RWPE2 (cell line): ENCODE results near the gene PHIP.

ENCODE experiments used
- ATAC-seq: fragments of 200-7000 bp; cut with Tn5 transposase; 3 replicates; pipeline ENCODE4 v1.9.1; 2021; ENCODE audit warnings: low read depth
- DNase-seq: peaks from one replicate; pipeline ENCODE4 v3.0.0-alpha.2; 2020; ENCODE audit warnings: low spot score
- H3K27ac ChIP-seq: fragments of 450-650 bp; 2 replicates; pipeline ENCODE4 v1.5.1; 2017; ENCODE audit warnings: mild to moderate bottlenecking; ENCODE audit not compliant: poor library complexity, severe bottlenecking
- H3K27me3 ChIP-seq: fragments of 250-450 bp; sonication (Bioruptor Pico); 2 replicates; pipeline ENCODE4 v1.5.1; 2021; ENCODE audit warnings: mild to moderate bottlenecking, moderate library complexity; ENCODE audit not compliant: insufficient read depth, poor library complexity, severe bottlenecking
- H3K36me3 ChIP-seq: fragments of 250-450 bp; sonication (Bioruptor Pico); 2 replicates; pipeline ENCODE4 v1.5.1; 2020; ENCODE audit warnings: low read depth, mild to moderate bottlenecking, moderate library complexity
- H3K4me1 ChIP-seq: fragments of 250-450 bp; sonication (Bioruptor Pico); 2 replicates; pipeline ENCODE4 v1.5.1; 2021; ENCODE audit warnings: mild to moderate bottlenecking, moderate library complexity; ENCODE audit not compliant: insufficient read depth, poor library complexity, severe bottlenecking
- H3K4me3 ChIP-seq: fragments of 250-450 bp; sonication (Bioruptor Pico); 2 replicates; pipeline ENCODE4 v1.5.1; 2021; ENCODE audit warnings: mild to moderate bottlenecking, moderate library complexity; ENCODE audit not compliant: severe bottlenecking
- H3K9me3 ChIP-seq: fragments of 250-450 bp; sonication (Bioruptor Pico); 2 replicates; pipeline ENCODE4 v1.5.1; 2021; ENCODE audit warnings: mild to moderate bottlenecking, moderate library complexity; ENCODE audit not compliant: severe bottlenecking
- CTCF ChIP-seq: fragments of 450-650 bp; IDR thresholded peaks from one replicate; pipeline ENCODE4 v1.5.1; 2017; ENCODE audit warnings: mild to moderate bottlenecking, moderate library complexity; ENCODE audit not compliant: poor library complexity, severe bottlenecking

Gene PHIP

GRCh38 chr6:79030511-79030910, 47.5 kb downstream of the PHIP start:
- Histone ChIP-seq H3K4me3 (no peak overlapping the region), H3K27ac (no peak overlapping the region), H3K27me3 (no peaks in the 10 kb centered on the region), H3K4me1 (no peaks in the 10 kb centered on the region), H3K36me3 (peaks cover 32% of the 10 kb centered on the region), H3K9me3 (no peaks in the 10 kb centered on the region)
- DNase-seq (no peak), ATAC-seq (no peak)
- no peak for TF ChIP-seq CTCF

- no peak for ATAC-seq
- Histone ChIP-seq H3K27ac (no peak overlapping the region), H3K36me3 (peaks cover 35% of the 10 kb centered on the region), H3K9me3 (no peaks in the 10 kb centered on the region), H3K27me3 (no peaks in the 10 kb centered on the region), H3K4me1 (no peaks in the 10 kb centered on the region), H3K4me3 (no peak overlapping the region)
- no peak for TF ChIP-seq CTCF
- no peak for DNase-seq
These were observed 48.0 kb downstream of the PHIP start for GRCh38 chr6:79030023-79030422.

- Histone ChIP-seq H3K4me3 (no peak overlapping the region), H3K36me3 (peaks cover 47% of the 10 kb centered on the region), H3K27me3 (no peaks in the 10 kb centered on the region), H3K27ac (no peak overlapping the region), H3K4me1 (no peaks in the 10 kb centered on the region), H3K9me3 (no peaks in the 10 kb centered on the region)
- DNase-seq (no peak), ATAC-seq (no peak)
- TF ChIP-seq CTCF, result no peak
These were observed 49.3 kb downstream of the PHIP start for GRCh38 chr6:79028641-79029314.

- Histone ChIP-seq H3K4me1 (no peaks in the 10 kb centered on the region), H3K27ac (no peak overlapping the region), H3K27me3 (no peaks in the 10 kb centered on the region), H3K4me3 (no peak overlapping the region), H3K9me3 (no peaks in the 10 kb centered on the region), H3K36me3 (peaks cover 74% of the 10 kb centered on the region)
- DNase-seq (no peak), ATAC-seq (no peak)
- no peak for TF ChIP-seq CTCF
These were observed 66.1 kb downstream of the PHIP start for GRCh38 chr6:79011940-79012339.

- peaks cover 67% of the 10 kb centered on the region for H3K36me3 ChIP-seq
- no peak for ATAC-seq
These were observed 67.6 kb downstream of the PHIP start for GRCh38 chr6:79010422-79010821.

More at GRCh38 chr6:79010422-79010821, 67.6 kb downstream of the PHIP start:
- Histone ChIP-seq H3K9me3 (no peaks in the 10 kb centered on the region), H3K4me3 (no peak overlapping the region), H3K27ac (no peak overlapping the region), H3K4me1 (peaks cover 12% of the 10 kb centered on the region), H3K27me3 (no peaks in the 10 kb centered on the region)
- TF ChIP-seq CTCF, result no peak
- no peak for DNase-seq
